K562 (cell line): Measurements from ENCODE around the gene TREH. TPM values are rescaled to one million over a fixed set of nuclear protein-coding genes. Genes with fewer than 3 reads are reported as not detected.

Experiments used
- ATAC-seq: fragments of 200-7000 bp; cut with Tn5 transposase; 3 replicates; pipeline ENCODE4 v1.9.1; 2020; ENCODE audit warnings: moderate library complexity
- BruUV-seq: library from RNA; stranded (reverse); fragments of 400-500 nt; replicated peaks from 2 replicates; lab custom pipeline; 2021; lab: Mats Ljungman, UMichigan
- CTCF ChIA-PET: fragments of 300-600 bp; formaldehyde crosslinking; extraction: SDS; loops from one replicate; lab custom pipeline; 2021; ENCODE audit warnings: low intra/inter-chr PET ratio; lab: Yijun Ruan, JAX
- POLR2A ChIA-PET: fragments of 300-600, 350-650 bp; sonication (Branson Sonifier 250); formaldehyde crosslinking; extraction: SDS; loops from one replicate; lab custom pipeline; 2021; ENCODE audit warnings: antibody characterized with exemption, inconsistent platforms; lab: Yijun Ruan, JAX
- DNase-seq, 4 experiments: peaks; one replicate each; pipeline versions ENCODE4 v3.0.0 to v3.0.0-alpha.2; 2011 to 2018; ENCODE audit warnings: low spot score in 3 of 4, mixed read lengths in 3 of 4; ENCODE audit errors: extremely low read depth in 1 of 4
- FAIRE-seq: peaks from 2 replicates; lab custom pipeline; 2011; peaks lifted over from hg19 to GRCh38; lab: Jason Lieb, UNC
- H2AFZ ChIP-seq: 2 replicates; pipeline ENCODE4 v1.6.0; 2011; ENCODE audit warnings: low read depth, low read length, control low read depth, inconsistent platforms
- H3K27ac ChIP-seq: fragments of 200-600 bp; 3 replicates; pipeline ENCODE4 v1.8.0; 2011; ENCODE audit warnings: low read depth, mild to moderate bottlenecking, control low read depth, inconsistent platforms, low read length, moderate library complexity, mixed read lengths; ENCODE audit errors: extremely low read depth
- H3K27me3 ChIP-seq, 2 experiments: fragments of 300-600 bp in 1 of 2; 2 replicates in 1 of 2; 3 replicates in 1 of 2; pipeline versions ENCODE4 v1.6.0 to v1.8.0; 2011; ENCODE audit warnings: inconsistent platforms in 2 of 2, low read length in 2 of 2, mild to moderate bottlenecking in 1 of 2, mixed read lengths in 1 of 2, moderate library complexity in 1 of 2; ENCODE audit not compliant: control insufficient read depth in 2 of 2, insufficient read depth in 2 of 2
- H3K36me3 ChIP-seq: fragments of 300-600 bp; 3 replicates; pipeline ENCODE4 v1.8.0; 2011; ENCODE audit warnings: mild to moderate bottlenecking, low read length, inconsistent platforms; ENCODE audit not compliant: control insufficient read depth, insufficient read depth
- H3K4me1 ChIP-seq, 2 experiments: fragments of 200-600 bp in 1 of 2; replicated peaks in 1 of 2; 2 replicates in 1 of 2; 3 replicates in 1 of 2; pipeline versions ENCODE4 v1.5.1 to v1.8.0; 2011; ENCODE audit warnings: inconsistent platforms in 2 of 2, low read length in 2 of 2, mild to moderate bottlenecking in 1 of 2, mixed read lengths in 1 of 2, moderate library complexity in 1 of 2; ENCODE audit not compliant: control insufficient read depth in 2 of 2, insufficient read depth in 2 of 2
- H3K4me2 ChIP-seq: 2 replicates; pipeline ENCODE4 v1.6.1; 2011; ENCODE audit warnings: low read length, control low read depth, inconsistent platforms, mixed read lengths; ENCODE audit not compliant: insufficient read depth
- H3K4me3 ChIP-seq: fragments of 200-600 bp; sonication (generic), shearing (Covaris generic); 2 replicates; pipeline ENCODE4 v1.5.1; 2016; ENCODE audit warnings: control low read depth, inconsistent platforms
- H3K79me2 ChIP-seq: fragments of 200-600 bp; 3 replicates; pipeline ENCODE4 v1.8.0; 2011; ENCODE audit warnings: low read length, inconsistent platforms; ENCODE audit not compliant: control insufficient read depth, insufficient read depth
- H3K9ac ChIP-seq, 2 experiments: 2 replicates each; pipeline versions ENCODE4 v1.6.0 to v1.6.1; 2011; ENCODE audit warnings: low read depth in 2 of 2, low read length in 2 of 2, control low read depth in 1 of 2, inconsistent platforms in 1 of 2, mild to moderate bottlenecking in 1 of 2, mixed read lengths in 1 of 2; ENCODE audit not compliant: insufficient read depth in 1 of 2
- H3K9me1 ChIP-seq: one replicate; pipeline ENCODE4 v1.6.0; 2011; ENCODE audit warnings: inconsistent platforms, mild to moderate bottlenecking, low read length, moderate library complexity; ENCODE audit not compliant: control insufficient read depth, insufficient read depth
- H3K9me3 ChIP-seq: replicated peaks from 2 replicates; pipeline ENCODE4 v1.5.1; 2011; ENCODE audit warnings: low read depth, low read length, inconsistent platforms; ENCODE audit not compliant: control insufficient read depth, insufficient read depth
- H4K20me1 ChIP-seq: replicated peaks from 2 replicates; pipeline ENCODE4 v1.6.1; 2011; ENCODE audit warnings: low read length, inconsistent platforms, mixed read lengths; ENCODE audit not compliant: control insufficient read depth, insufficient read depth
- RBFOX2 ChIP-seq: fragments of 200-400 bp; formaldehyde crosslinking; IDR thresholded peaks from 2 replicates; pipeline ENCODE4 v1.6.1; 2017; ENCODE audit warnings: low read depth, mild to moderate bottlenecking, low read length, moderate library complexity
- TEAD2 ChIP-seq: fragments of 450-650 bp; IDR thresholded peaks from 2 replicates; pipeline ENCODE4 v1.6.1; 2016; ENCODE audit warnings: missing genetic modification characterization, control low read depth, missing compliant biosample characterization
- TFAM ChIP-seq: fragments of 250-450 bp; sonication (Bioruptor Pico); conservative IDR thresholded peaks from 2 replicates; pipeline ENCODE4 v1.5.0; 2021; ENCODE audit warnings: mild to moderate bottlenecking, moderate library complexity
- ZBTB33 ChIP-seq: sonication (generic); formaldehyde crosslinking; IDR thresholded peaks from 2 replicates; pipeline ENCODE4 v1.8.1; 2023; ENCODE audit warnings: mild to moderate bottlenecking, missing genetic modification reagents
- WGBS: fragments of 100-300 bp; shearing (Covaris generic); methylation state at CpG from one replicate; pipeline ENCODE4 v1.1.6; 2016; ENCODE audit warnings: low coverage, mixed read lengths; ENCODE audit not compliant: insufficient coverage; ENCODE audit errors: missing lambda C conversion rate; 5-methylcytosine and 5-hydroxymethylcytosine counted together
- in situ Hi-C: fragments of 300-500 bp; cut with MboI; formaldehyde crosslinking; loops from 4 replicates; pipeline ENCODE4 v1.15.0; 2018; ENCODE audit warnings: inconsistent platforms, mixed read lengths
- intact Hi-C: fragments of 100-400 bp; cut with micrococcal nuclease; formaldehyde crosslinking; loops from 2 replicates; pipeline ENCODE4 v1.14.2; 2022
- polyA plus RNA-seq, 8 experiments: library from polyadenylated mRNA; depleted of rRNA in 4 of 8; stranded (reverse) in 5 of 8; unstranded in 3 of 8; fragments of >200 nt; fragmentation: Nextera tagmentation in 2 of 8; fragmentation: Illumina TruSeq in 1 of 8; extraction: Ambion mirVana in 2 of 8; extraction: Trizol in 1 of 8; gene quantifications; 2 replicates each; pipeline versions ENCODE4 v1.2.1 to v1.2.3, GENCODE V29; 2011 to 2014; ENCODE audit warnings: inconsistent platforms in 1 of 8, missing spikeins in 1 of 8
- total RNA-seq, 7 experiments: library from RNA; depleted of rRNA in 6 of 7; stranded (reverse); fragments of >200 nt in 6 of 7; fragmentation: Illumina TruSeq in 2 of 7; extraction: Trizol in 2 of 7; gene quantifications; 2 replicates each; pipeline versions ENCODE4 v1.2.1 to v1.2.3, GENCODE V29; 2011 to 2021; ENCODE audit warnings: low replicate concordance in 1 of 7

TREH gene
- total and polyA plus RNA-seq, 9 of the 15 experiments (the other 6 are each of a cell fraction or from before 2014, with no cell fraction given), result 0.09 to 0.20 (median 0.11) TPM; not detected in 6

GRCh38 chr11:118688851-118689502 lies 9.5 kb upstream of the TREH start:
- H2AFZ ChIP-seq, result no peak overlapping the region
- CTCF ChIA-PET, result interaction anchor here (0.6 to 1.5 kb wide), 2 partner anchors 114 to 268 kb away, joined by 3 to 9 read pairs; partner anchors contain the start of gene UPK2
- in situ Hi-C loops, result no loop called here
- no peak overlapping the region for H3K4me3 ChIP-seq
- no peaks in the 10 kb centered on the region for H3K27me3 ChIP-seq
- H3K9me1 ChIP-seq, result no peaks in the 10 kb centered on the region
- peaks cover 0 to 34% of the 10 kb centered on the region in 2 experiments; a peak in 3 of 5 replicates for H3K4me1 ChIP-seq
- no peak overlapping the region for H3K27ac ChIP-seq
- WGBS, result 94% methylated on average over 17 of the region's 41 CpGs
- intact Hi-C loops, result no loop called here
- TF ChIP-seq RBFOX2 (peak; percentile 39), ZBTB33 (CRISPR knock-in tag) (peak; percentile 87), TEAD2 (no peak), TFAM (no peak)
- TF ChIP-seq, all 486 proteins: peak for 2
- no peak for ATAC-seq
- POLR2A ChIA-PET, result interaction anchor here (1.3 kb wide), 1 partner anchor 11 kb away, joined by 5 read pairs; no protein-coding TSS in a partner anchor
- no peak overlapping the region for H3K4me2 ChIP-seq
- no peaks in the 10 kb centered on the region for H3K79me2 ChIP-seq
- no peak for DNase-seq
- no peaks in the 10 kb centered on the region; the same call in 1 of the 2 replicates for H3K9me3 ChIP-seq
- no peaks in the 10 kb centered on the region for H4K20me1 ChIP-seq
- no peak overlapping the region for H3K9ac ChIP-seq
- no TSS peak for BruUV-seq
- H3K36me3 ChIP-seq, result no peaks in the 10 kb centered on the region
- no peak for FAIRE-seq
